Measurements from ENCODE around the gene ATP8B4.

Gene ATP8B4

DNA sequence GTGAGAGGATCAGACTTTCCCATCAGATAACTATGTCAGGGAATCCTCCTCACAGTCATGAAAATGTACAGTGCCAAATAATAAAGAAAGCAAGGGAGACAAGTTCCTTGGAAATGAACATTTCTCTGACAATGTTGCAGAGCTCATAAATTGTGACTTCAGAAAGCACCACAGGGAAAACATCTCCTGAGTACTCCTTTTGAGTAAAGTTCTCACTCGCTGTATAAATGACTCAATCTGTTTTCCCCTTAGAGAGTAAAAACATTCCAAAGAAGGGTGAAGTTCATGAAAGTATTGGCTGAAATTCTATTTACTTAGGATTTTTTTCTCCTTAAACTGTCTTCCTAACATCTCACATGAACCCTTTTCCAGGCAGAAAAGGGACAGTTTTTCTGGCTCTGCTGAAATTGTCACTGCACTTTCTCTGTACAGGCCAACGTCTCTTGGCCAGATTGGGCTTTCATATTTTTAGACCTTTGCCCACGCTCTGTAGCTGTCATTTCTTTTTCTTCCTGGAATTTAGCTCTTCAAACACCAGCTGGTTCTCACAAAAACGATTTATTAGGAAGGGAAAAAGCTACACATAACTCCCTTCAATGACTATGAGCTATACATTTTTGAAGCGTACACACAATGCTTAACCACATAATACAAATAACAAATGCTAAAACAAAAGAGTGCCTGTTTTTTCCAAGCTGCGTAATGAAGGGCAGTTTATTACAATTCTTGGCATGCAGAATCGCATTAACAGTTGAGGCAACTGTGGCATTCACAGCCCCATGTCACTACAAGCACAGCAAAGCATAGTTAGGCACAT lies 216.1 kb downstream of the ATP8B4 start:
- ChIA-PET CTCF (no interaction called here), POLR2A (no interaction called here)
- TF ChIP-seq CTBP1 (IDR thresholded peaks at IDR 0.05; ENCODE audit: borderline replicate concordance) (no peak), FOXK2 (IDR thresholded peaks at IDR 0.05) (no peak), HDGF (IDR thresholded peaks at IDR 0.05; ENCODE audit: borderline replicate concordance) (no peak), FOXM1 (IDR thresholded peaks at IDR 0.05; ENCODE audit: borderline replicate concordance) (no peak), ZNF384 (IDR thresholded peaks at IDR 0.05) (no peak), L3MBTL2 (conservative IDR thresholded peaks at IDR 0.05) (no peak), BHLHE40 (IDR thresholded peaks at IDR 0.05; ENCODE audit: borderline replicate concordance) (no peak), NFRKB (IDR thresholded peaks at IDR 0.05) (no peak), FOXA1 (IDR thresholded peaks at IDR 0.05) (no peak), SP1 (IDR thresholded peaks at IDR 0.05) (no peak), TARDBP (IDR thresholded peaks at IDR 0.05) (no peak), ELF4 (IDR thresholded peaks at IDR 0.05) (no peak), ARNT (IDR thresholded peaks at IDR 0.05) (no peak), SUZ12 (IDR thresholded peaks at IDR 0.05) (no peak), LEF1 (IDR thresholded peaks at IDR 0.05; ENCODE audit: borderline replicate concordance) (no peak)
- TF ChIP-seq, protein P1, sequence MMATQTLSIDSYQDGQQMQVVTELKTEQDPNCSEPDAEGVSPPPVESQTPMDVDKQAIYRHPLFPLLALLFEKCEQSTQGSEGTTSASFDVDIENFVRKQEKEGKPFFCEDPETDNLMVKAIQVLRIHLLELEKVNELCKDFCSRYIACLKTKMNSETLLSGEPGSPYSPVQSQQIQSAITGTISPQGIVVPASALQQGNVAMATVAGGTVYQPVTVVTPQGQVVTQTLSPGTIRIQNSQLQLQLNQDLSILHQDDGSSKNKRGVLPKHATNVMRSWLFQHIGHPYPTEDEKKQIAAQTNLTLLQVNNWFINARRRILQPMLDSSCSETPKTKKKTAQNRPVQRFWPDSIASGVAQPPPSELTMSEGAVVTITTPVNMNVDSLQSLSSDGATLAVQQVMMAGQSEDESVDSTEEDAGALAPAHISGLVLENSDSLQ (IDR thresholded peaks at IDR 0.05) = no peak
- no peak for DNase-seq (ENCODE audit: extremely low spot score)

DNA sequence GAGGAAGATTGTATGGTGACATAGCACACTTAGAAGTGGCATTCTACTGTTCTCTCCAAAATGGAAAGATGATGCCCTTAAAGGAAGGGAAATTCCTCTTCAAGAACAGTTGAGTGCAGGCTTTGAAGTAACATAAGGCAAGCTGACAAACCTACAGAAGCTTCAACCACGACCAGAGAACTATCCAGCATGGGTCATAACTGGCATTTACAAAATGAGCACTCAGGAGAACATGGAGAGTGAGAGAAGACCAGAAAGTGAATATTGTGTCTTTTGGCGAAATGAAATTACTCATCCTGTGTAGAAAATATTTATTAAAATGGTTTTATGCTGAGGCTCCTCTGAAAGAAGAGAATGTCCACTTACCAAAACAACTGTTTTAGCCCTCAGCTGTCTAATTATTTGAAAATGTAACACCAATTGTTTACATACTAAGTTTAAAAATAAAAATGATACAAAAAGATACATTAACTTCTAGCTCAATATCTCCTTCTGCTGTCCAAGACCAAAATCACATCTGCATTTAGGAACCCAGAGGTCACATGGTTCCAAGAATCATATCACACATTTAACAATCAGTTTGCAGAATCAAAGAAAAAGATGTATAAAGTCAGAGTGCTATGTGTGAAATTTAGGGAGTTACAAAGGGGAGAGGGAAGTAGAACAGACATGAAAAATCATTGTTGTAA lies 216.9 kb downstream of the ATP8B4 start:
- ChIA-PET POLR2A (no interaction called here), CTCF (no interaction called here)
- no peak for DNase-seq (ENCODE audit: extremely low spot score)
- no peak for TF ChIP-seq CTBP1 (IDR thresholded peaks at IDR 0.05; ENCODE audit: borderline replicate concordance)
- no peak for TF ChIP-seq HDGF (IDR thresholded peaks at IDR 0.05; ENCODE audit: borderline replicate concordance)
- TF ChIP-seq TARDBP (IDR thresholded peaks at IDR 0.05) = no peak
- no peak for TF ChIP-seq BHLHE40 (IDR thresholded peaks at IDR 0.05; ENCODE audit: borderline replicate concordance)
- TF ChIP-seq ELF4 (IDR thresholded peaks at IDR 0.05) = no peak

DNA sequence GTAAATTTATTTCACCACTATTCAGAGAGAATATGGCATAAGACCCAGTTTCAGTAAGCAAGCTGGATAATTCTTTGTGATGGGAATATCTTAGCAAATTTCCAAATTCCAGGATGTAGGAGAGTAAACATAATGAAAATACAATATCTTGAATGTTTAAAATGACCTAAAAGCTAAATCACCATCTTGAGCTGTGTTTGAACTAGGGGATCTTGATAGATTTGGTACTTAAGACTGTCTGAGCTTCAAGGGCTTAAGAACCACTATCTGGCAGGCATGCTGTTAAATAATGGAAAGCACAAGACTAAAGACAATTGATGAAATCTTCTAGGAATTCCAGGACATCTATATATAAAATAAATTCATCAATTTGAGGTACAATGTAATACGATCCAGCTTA lies 217.7 kb downstream of the ATP8B4 start:
- ChIA-PET POLR2A (no interaction called here), CTCF (no interaction called here)
- no peak for DNase-seq (ENCODE audit: extremely low spot score)
- no peak for TF ChIP-seq NFRKB (IDR thresholded peaks at IDR 0.05)
- no peak for TF ChIP-seq CTBP1 (IDR thresholded peaks at IDR 0.05; ENCODE audit: borderline replicate concordance)
- no peak for TF ChIP-seq SP1 (IDR thresholded peaks at IDR 0.05)
- no peak for TF ChIP-seq FOXK2 (IDR thresholded peaks at IDR 0.05)

GRCh38 chr15:49900903-49901235 lies 218.2 kb downstream of the ATP8B4 start:
- POLR2A ChIA-PET = no interaction called here
- no peak for TF ChIP-seq FOXK2 (IDR thresholded peaks at IDR 0.05)
- TF ChIP-seq CTBP1 (IDR thresholded peaks at IDR 0.05; ENCODE audit: borderline replicate concordance) = no peak
- TF ChIP-seq LEF1 (IDR thresholded peaks at IDR 0.05; ENCODE audit: borderline replicate concordance) = no peak
- no peak for TF ChIP-seq SP1 (IDR thresholded peaks at IDR 0.05)
- TF ChIP-seq TARDBP (IDR thresholded peaks at IDR 0.05) = no peak
- no peak for TF ChIP-seq ZNF384 (IDR thresholded peaks at IDR 0.05)
- TF ChIP-seq ELF4 (IDR thresholded peaks at IDR 0.05) = no peak
- no peak for TF ChIP-seq FOXA1 (IDR thresholded peaks at IDR 0.05)
- no peak for TF ChIP-seq BHLHE40 (IDR thresholded peaks at IDR 0.05; ENCODE audit: borderline replicate concordance)
- TF ChIP-seq FOXM1 (IDR thresholded peaks at IDR 0.05; ENCODE audit: borderline replicate concordance) = no peak
- TF ChIP-seq SUZ12 (IDR thresholded peaks at IDR 0.05) = no peak
- no peak for TF ChIP-seq NFRKB (IDR thresholded peaks at IDR 0.05)
- no peak for TF ChIP-seq ARNT (IDR thresholded peaks at IDR 0.05)
- TF ChIP-seq HDGF (IDR thresholded peaks at IDR 0.05; ENCODE audit: borderline replicate concordance) = no peak
- TF ChIP-seq, protein P1 (IDR thresholded peaks at IDR 0.05) = no peak
- CTCF ChIA-PET = no interaction called here
- DNase-seq (ENCODE audit: extremely low spot score) = no peak

GRCh38 chr15:49900006-49900902 lies 218.8 kb downstream of the ATP8B4 start:
- ChIA-PET POLR2A (no interaction called here), CTCF (interaction anchor here (0.6 kb wide), 1 partner anchor 22 kb away, joined by 3 read pairs; no protein-coding TSS in a partner anchor)
- DNase-seq (ENCODE audit: extremely low spot score) = no peak
- TF ChIP-seq, protein P1 (IDR thresholded peaks at IDR 0.05) = no peak
- no peak for TF ChIP-seq FOXK2 (IDR thresholded peaks at IDR 0.05)
- no peak for TF ChIP-seq ARNT (IDR thresholded peaks at IDR 0.05)
- no peak for TF ChIP-seq SUZ12 (IDR thresholded peaks at IDR 0.05)
- TF ChIP-seq HDGF (IDR thresholded peaks at IDR 0.05; ENCODE audit: borderline replicate concordance) = no peak
- no peak for TF ChIP-seq ELF4 (IDR thresholded peaks at IDR 0.05)
- TF ChIP-seq FOXA1 (IDR thresholded peaks at IDR 0.05) = no peak
- TF ChIP-seq ZNF384 (IDR thresholded peaks at IDR 0.05) = no peak
- no peak for TF ChIP-seq FOXM1 (IDR thresholded peaks at IDR 0.05; ENCODE audit: borderline replicate concordance)
- no peak for TF ChIP-seq BHLHE40 (IDR thresholded peaks at IDR 0.05; ENCODE audit: borderline replicate concordance)
- no peak for TF ChIP-seq TARDBP (IDR thresholded peaks at IDR 0.05)

Measured in HEK293T (cell line).